GM12801 (cell line): Measurements from ENCODE around the gene COX5B.

Source experiments
- TF ChIP-seq, protein P1 (sequence below): IDR thresholded peaks from one replicate; pipeline ENCODE4 v1.5.1; 2011; ENCODE audit warnings: control low read depth; ENCODE audit not compliant: insufficient read length; ENCODE audit errors: extremely low read depth

COX5B gene

DNA sequence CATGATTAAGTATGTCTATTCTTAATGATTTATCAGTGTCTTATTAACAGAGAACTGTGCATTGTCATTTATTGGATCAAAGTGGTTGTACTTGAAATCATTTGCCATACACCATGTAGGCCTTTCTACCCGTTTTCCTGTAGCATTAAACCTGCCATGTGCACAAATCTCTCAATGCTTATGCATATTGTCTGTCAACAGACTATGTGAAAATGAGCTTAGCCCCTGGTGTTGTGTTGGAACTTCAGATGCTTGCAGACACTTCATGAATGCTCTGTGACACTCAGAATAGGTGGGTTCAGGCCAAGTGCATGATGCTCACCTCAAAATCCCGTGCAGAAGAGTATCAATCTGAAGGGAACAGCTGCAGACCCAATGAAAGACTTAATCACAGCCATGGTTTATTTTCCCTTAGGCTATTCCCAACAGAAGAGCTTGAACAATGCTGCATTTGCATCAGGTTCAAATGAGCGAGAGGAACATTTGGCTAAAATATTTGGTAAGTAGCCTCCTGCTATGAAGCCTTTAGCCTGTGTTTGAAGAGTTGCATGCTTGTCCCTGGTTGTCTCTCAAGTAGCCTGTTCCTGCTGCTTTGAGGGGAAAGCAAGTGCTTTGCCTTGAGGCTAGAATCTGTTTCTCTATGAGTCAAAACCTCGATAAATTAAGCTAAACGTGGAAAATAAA lies 29.7 kb downstream of the COX5B start:
- TF ChIP-seq, protein P1, sequence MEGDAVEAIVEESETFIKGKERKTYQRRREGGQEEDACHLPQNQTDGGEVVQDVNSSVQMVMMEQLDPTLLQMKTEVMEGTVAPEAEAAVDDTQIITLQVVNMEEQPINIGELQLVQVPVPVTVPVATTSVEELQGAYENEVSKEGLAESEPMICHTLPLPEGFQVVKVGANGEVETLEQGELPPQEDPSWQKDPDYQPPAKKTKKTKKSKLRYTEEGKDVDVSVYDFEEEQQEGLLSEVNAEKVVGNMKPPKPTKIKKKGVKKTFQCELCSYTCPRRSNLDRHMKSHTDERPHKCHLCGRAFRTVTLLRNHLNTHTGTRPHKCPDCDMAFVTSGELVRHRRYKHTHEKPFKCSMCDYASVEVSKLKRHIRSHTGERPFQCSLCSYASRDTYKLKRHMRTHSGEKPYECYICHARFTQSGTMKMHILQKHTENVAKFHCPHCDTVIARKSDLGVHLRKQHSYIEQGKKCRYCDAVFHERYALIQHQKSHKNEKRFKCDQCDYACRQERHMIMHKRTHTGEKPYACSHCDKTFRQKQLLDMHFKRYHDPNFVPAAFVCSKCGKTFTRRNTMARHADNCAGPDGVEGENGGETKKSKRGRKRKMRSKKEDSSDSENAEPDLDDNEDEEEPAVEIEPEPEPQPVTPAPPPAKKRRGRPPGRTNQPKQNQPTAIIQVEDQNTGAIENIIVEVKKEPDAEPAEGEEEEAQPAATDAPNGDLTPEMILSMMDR = no peak

DNA sequence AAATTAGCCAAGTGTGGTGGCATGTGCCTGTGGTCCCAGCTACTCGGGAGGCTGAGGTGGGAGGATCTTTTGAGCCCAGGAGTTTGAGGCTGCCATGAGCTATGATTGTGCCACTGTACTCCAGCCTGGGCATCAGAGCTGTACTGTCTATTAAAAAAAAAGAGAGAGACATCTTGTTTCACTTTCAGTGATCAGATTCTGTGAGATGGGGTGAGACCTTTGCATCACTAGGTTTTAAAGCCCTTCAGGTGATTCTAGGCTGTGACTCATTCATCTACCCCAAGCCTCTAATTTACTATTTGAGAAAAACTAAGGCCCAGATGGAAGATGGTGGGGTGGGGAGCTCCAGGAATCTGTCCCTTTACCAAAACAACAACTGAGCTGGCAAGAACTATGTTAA lies 30.8 kb downstream of the COX5B start:
- TF ChIP-seq, protein P1 = no peak

DNA sequence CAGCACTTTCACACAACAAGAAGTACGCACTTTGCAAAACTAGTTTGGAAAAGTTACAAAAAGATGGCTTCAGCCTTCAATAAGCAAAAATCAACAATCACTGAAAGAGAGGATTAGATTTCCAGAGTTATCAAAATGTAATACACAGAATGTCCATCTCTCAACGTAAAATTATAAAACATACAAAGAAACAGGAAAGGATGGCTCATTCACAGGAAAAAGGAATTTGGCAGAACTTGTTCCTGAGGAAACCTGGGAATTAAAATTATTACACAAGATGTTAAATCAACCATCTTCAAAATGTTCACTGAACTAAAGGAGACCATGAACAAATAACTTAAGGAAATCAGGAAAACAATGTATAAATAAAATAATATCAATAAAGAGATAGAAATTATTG lies 31.6 kb downstream of the COX5B start:
- TF ChIP-seq, protein P1 = no peak

DNA sequence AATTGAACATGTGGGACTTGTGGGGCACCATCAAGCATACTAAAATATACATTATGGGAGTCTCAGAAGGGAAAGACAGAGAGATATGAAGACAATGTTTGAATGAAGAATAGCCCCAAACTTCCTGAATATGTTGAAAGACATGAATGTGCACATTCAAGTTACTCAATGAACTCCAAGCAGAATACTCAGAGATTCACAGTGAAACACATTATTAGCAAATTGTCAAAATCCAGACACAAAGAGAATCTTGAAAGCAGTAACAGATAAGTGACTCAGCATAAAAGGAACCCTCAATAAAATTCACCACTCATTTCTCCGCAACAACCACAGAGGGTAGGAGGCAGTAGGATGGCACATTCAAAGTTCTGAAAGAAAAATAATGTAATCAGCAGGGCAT lies 32.4 kb downstream of the COX5B start:
- TF ChIP-seq, protein P1 = no peak

DNA sequence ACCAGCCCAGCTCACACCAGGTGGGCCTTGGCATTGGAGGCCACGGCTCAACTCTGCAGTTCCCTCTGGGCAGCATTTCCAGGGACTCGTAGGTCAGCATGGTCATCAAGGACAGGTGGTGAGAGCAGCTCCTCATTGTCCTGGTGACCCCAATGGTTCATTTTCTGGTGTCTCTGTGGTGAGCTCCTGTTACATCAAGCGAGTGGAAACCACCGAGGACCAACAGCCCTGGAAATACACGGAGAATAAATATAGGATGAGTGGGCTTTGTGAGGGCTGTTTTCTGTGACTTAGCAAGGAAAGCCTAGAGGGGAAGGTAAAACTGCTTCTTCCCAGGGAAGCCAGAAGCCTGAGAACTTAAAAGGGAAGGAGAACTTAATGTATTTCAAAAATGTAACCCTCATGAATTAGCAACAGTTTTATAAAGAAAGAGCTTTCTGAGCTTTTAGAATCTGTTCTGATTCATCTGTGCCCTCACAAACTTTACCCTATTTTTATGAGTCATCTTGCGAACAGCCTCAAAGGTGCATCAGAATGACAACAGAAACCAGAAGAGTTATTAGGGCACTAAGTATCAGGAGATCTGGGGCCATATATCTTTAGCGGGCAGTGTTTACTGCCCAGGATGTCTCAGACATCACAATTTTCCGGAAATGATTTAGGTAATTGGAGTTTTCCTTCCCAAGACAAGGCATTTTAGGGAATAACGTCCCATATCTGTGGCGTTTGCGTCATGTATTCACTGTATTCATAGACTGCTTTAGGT lies 42.4 kb downstream of the COX5B start:
- TF ChIP-seq, protein P1 = no peak

DNA sequence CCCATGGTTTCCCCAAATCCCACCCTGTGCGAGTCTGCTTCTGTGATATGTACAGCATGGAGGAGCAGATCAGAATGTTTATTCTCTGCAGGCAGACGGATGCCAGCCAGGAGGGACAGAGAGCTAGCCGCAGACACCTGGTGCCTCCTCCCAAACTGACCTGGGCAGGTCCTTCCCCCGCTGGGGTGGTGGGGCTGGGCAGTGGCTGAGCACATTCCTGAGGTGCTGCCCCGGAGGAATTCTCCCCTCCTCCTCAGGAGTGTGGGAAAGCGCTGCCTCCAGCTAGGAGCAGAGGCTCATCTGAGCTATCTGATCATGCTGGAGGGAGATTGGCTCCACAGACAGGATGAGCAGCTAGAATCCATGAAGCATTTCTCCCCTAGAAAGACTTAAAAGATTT lies 45.3 kb downstream of the COX5B start:
- TF ChIP-seq, protein P1 = no peak

DNA sequence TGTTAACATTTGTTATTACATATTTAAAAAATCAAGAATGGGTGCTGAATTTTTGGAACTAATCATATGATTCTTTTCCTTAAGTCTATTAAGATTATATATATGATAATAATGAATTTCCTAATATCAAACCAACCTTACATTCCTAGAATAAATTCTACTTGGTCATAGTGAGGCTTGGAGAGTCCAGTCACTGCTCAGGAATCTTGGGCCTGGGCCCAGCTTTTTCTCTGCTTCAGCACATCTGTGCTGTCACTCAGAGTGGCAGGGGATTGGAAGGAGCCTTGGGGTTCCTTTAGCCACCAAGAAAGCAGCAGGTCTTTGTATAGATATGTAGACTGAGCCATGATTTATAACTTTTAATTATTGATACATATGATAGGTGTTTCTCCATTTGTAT lies 47.6 kb downstream of the COX5B start:
- TF ChIP-seq, protein P1 = no peak
